ENCODE results near the gene HBP1. TPM values are rescaled to one million over a fixed set of nuclear protein-coding genes. Genes with fewer than 3 reads are reported as not detected.

HBP1 gene
- total RNA-seq, 1 donor from 2014 or later: 50.9 TPM

GRCh38 chr7:107185716-107186115 is 16.9 kb downstream of the HBP1 start:
- Mint-ChIP-seq H3K9me3 (ENCODE audit: unreplicated experiment) (no peaks in the 10 kb centered on the region), H3K36me3 (ENCODE audit: low read depth, unreplicated experiment) (peaks cover 17% of the 10 kb centered on the region), H3K27ac (ENCODE audit: unreplicated experiment) (peak overlapping the region; percentile 45), H3K4me1 (ENCODE audit: unreplicated experiment) (peaks cover 25% of the 10 kb centered on the region), H3K27me3 (ENCODE audit: unreplicated experiment) (peaks cover 4% of the 10 kb centered on the region), H3K4me3 (ENCODE audit: unreplicated experiment) (no peak overlapping the region)
- DNase-seq (ENCODE audit: low spot score): no peak
- no peak for TF ChIP-seq CTCF (IDR thresholded peaks at IDR 0.05; ENCODE audit: unreplicated experiment)

- peaks cover 4% of the 10 kb centered on the region for H3K27me3 Mint-ChIP-seq (ENCODE audit: unreplicated experiment)
- peaks cover 17% of the 10 kb centered on the region for H3K36me3 Mint-ChIP-seq (ENCODE audit: low read depth, unreplicated experiment)
- no peak overlapping the region for H3K27ac Mint-ChIP-seq (ENCODE audit: unreplicated experiment)
- no peak overlapping the region for H3K4me3 Mint-ChIP-seq (ENCODE audit: unreplicated experiment)
- DNase-seq (ENCODE audit: low spot score): no peak
- H3K9me3 Mint-ChIP-seq (ENCODE audit: unreplicated experiment): no peaks in the 10 kb centered on the region
- H3K4me1 Mint-ChIP-seq (ENCODE audit: unreplicated experiment): peaks cover 25% of the 10 kb centered on the region
- no peak for TF ChIP-seq CTCF (IDR thresholded peaks at IDR 0.05; ENCODE audit: unreplicated experiment)
Observed at GRCh38 chr7:107186240-107186639, 17.4 kb downstream of the HBP1 start.

GRCh38 chr7:107187774-107188173 is 19.0 kb downstream of the HBP1 start:
- Mint-ChIP-seq H3K36me3 (ENCODE audit: low read depth, unreplicated experiment) (peaks cover 17% of the 10 kb centered on the region), H3K27me3 (ENCODE audit: unreplicated experiment) (peaks cover 4% of the 10 kb centered on the region), H3K27ac (ENCODE audit: unreplicated experiment) (no peak overlapping the region), H3K9me3 (ENCODE audit: unreplicated experiment) (no peaks in the 10 kb centered on the region), H3K4me3 (ENCODE audit: unreplicated experiment) (peak overlapping the region; percentile 5), H3K4me1 (ENCODE audit: unreplicated experiment) (peaks cover 25% of the 10 kb centered on the region)
- TF ChIP-seq CTCF (IDR thresholded peaks at IDR 0.05; ENCODE audit: unreplicated experiment): no peak
- no peak for DNase-seq (ENCODE audit: low spot score)

GRCh38 chr7:107190090-107190489 is 21.3 kb downstream of the HBP1 start:
- Mint-ChIP-seq H3K27ac (ENCODE audit: unreplicated experiment) (no peak overlapping the region), H3K27me3 (ENCODE audit: unreplicated experiment) (no peaks in the 10 kb centered on the region), H3K9me3 (ENCODE audit: unreplicated experiment) (no peaks in the 10 kb centered on the region), H3K4me3 (ENCODE audit: unreplicated experiment) (no peak overlapping the region), H3K4me1 (ENCODE audit: unreplicated experiment) (peaks cover 16% of the 10 kb centered on the region), H3K36me3 (ENCODE audit: low read depth, unreplicated experiment) (peaks cover 13% of the 10 kb centered on the region)
- no peak for TF ChIP-seq CTCF (IDR thresholded peaks at IDR 0.05; ENCODE audit: unreplicated experiment)
- DNase-seq (ENCODE audit: low spot score): no peak

GRCh38 chr7:107194052-107194451 is 25.2 kb downstream of the HBP1 start:
- Mint-ChIP-seq H3K4me3 (ENCODE audit: unreplicated experiment) (no peak overlapping the region), H3K27me3 (ENCODE audit: unreplicated experiment) (no peaks in the 10 kb centered on the region), H3K9me3 (ENCODE audit: unreplicated experiment) (no peaks in the 10 kb centered on the region), H3K36me3 (ENCODE audit: low read depth, unreplicated experiment) (peaks cover 6% of the 10 kb centered on the region), H3K27ac (ENCODE audit: unreplicated experiment) (no peak overlapping the region), H3K4me1 (ENCODE audit: unreplicated experiment) (peaks cover 3% of the 10 kb centered on the region)
- no peak for DNase-seq (ENCODE audit: low spot score)
- no peak for TF ChIP-seq CTCF (IDR thresholded peaks at IDR 0.05; ENCODE audit: unreplicated experiment)

All from endothelial cell (in vitro differentiated cells).